CD4-positive, alpha-beta T cell treated with Interleukin-4 for 1 hour (primary cell): ENCODE measurements around the gene RPS27.
"Not testable (repeated sequence)": the region's sequence is repeated elsewhere in the genome, so short reads cannot be mapped to it uniquely, and the experiment has no call there.

ENCODE experiments used
- DNase-seq, 2 donors: peaks; one replicate each; pipeline ENCODE4 v3.0.0-alpha.2; 2020 to 2022

Gene RPS27

DNA sequence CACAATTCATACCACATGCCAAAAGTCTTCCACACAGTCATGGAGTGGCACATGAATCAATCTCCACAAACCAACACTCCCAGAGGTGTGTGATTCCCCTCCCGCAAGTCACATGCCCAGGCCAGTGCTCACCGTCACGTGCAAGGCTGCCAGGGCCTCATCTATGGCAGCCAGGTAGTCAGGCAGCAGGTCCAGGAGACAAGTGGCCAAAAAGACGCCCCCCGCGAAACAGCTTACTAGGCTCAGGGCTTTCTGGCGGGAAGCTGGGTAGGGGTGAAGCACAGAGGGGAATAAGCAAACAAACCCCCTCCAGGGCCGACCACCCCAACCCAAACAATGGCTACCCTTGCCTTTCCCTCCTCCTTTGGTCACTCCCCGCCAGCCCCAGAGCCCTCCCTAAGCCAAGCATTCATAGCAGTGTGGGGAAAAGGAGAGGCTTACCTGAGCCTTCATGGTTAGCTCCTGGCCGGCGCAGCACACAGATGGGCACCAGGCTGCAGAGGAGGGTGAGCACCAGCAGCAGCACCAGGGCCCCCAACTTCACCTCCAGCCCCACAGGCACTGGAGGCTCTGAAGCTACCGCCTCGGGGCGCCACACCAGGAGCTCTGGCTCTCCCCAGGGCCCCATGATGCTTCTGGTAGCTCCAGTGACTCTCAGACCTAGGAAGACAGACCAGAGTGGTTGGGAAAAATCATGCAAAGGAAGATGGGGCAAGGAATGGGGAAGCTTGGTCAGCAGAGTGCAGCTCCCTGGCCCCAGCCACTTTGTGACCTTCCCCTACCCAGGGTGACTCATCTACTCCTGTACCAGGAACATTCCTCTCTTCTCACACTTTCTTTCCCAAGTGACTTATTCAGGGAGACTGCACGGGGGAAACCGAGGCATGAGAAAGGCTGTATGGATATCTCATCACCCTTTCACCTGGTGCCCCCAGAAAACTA, 28.2 kb upstream of the RPS27 start:
- peak in 1 of 2 donors; percentile 41 for DNase-seq

DNA sequence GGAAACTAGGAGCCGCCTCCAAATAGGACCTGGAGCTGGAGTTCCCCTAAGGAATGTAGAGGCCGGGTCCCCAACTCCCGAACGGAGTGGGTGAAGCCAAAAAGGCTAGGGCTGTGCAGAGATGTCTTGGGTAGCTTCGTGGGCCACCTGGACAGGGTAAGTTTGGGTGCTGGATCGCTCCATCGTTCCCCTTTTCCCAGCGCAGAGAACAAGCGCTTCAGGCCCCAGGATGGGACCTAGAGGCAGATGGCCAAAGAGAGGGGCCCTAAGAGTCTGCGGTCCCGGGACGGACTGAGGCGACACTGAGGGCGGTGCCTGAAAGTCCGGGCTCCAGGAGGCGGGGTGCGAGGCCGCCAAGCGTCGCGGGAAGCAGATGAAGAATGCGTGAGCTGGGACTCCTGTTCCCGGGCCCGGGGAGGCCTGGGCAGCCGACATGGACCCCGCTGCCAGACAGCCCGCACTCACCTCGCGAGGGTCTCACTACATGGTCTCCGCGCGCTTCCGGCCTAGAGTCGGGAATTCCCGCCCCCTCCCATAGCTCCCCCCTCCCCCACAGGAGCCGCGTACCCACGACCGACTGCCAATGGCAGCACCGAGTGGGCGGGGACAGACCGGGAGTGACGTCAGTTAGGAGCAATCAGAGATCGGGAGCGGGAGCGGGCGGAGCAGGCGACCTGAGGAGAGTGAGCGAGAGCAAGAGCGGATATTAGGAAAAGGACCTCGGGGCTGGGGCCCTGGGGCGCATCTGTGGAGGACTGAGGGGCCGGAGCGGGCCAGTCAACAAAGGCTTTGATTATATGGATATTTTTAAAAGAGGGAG, 27.3 kb upstream of the RPS27 start, which contains the start of gene SLC39A1:
TSS of gene SLC39A1 (minus strand) at position 508 of the 820 bp plus-strand sequence. CDS start 822 bp downstream, outside the sequence.
- DNase-seq, result peak; percentile 92 to 94

- DNase-seq, result no peak
Observed at GRCh38 chr1:153963850-153964331, 26.7 kb upstream of the RPS27 start.

- peak; percentile 90 to 91 for DNase-seq
Observed at GRCh38 chr1:153967107-153967999, 23.2 kb upstream of the RPS27 start, which contains the start of gene CREB3L4. Gene CREB3L4, plus strand, starts transcription at chr1:153967902. Its CDS starts 624 bp downstream, at chr1:153968526.

DNA sequence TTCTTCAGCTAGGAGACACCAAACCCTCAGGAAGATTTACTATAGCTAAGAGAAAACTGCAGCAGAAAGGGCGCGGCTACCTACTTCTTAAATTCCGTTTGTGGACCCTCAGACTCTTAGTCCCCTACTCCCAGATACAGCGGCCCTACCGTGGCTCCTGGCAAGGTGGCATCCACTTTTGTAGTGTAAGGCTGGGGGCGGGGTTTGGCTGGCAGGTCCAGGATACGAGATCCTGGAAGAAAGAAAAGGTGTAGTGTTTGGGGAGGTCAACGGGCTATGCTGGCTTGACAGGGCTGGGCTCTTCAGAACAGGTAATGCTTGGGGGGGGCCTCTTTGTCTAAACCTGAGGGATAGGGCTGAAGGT, 22.6 kb upstream of the RPS27 start:
- no peak for DNase-seq

DNA sequence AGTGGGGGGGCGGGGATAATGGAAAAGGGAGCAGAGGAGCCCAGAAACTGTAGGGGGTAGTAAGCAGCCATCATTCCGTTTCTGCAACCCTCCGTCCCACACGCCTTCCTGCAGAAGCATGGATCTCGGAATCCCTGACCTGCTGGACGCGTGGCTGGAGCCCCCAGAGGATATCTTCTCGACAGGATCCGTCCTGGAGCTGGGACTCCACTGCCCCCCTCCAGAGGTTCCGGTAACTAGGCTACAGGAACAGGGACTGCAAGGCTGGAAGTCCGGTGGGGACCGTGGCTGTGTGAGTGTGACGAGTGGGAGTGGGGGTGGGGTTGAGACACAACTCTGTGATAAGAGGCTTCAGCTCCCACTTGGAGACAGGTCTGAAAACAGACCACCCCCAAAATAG, 22.2 kb upstream of the RPS27 start:
- no peak for DNase-seq

- DNase-seq, result no peak
Observed at GRCh38 chr1:153968972-153969371, 21.6 kb upstream of the RPS27 start.

DNA sequence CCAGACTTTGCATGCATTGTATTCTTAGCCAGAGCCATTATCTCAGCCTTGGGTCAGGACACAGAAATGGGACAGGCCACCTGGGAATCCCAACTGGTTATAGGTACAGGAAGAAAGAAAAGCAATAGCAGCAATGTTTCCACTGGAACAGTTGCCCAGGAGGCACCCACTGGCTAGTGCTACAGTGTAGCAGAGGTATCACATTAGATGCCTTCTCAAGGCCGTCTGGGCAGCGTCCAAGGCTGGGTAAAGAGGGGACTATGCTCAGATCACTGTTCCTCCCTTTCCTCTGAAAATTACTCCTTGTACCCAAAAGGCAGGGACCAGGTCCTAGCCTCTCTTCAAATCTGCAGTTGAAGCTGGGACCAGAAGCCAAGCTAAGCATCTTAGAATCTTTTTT, 20.2 kb upstream of the RPS27 start:
- no peak for DNase-seq

DNA sequence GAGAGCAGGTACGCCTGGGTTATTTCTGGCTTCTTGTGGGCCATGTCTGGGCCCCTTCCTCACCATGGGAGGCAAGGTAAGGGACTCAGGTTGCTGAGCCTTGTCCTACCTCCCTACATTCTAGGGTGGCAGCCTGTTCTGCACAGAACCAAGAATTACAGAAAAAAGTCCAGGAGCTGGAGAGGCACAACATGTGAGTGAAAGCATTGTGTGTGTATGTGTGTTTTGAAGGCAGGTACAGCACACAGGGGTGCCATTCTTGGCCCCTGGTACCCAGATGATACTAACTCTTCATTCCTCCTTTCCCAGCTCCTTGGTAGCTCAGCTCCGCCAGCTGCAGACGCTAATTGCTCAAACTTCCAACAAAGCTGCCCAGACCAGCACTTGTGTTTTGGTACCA, 17.5 kb upstream of the RPS27 start:
- no peak for DNase-seq

DNA sequence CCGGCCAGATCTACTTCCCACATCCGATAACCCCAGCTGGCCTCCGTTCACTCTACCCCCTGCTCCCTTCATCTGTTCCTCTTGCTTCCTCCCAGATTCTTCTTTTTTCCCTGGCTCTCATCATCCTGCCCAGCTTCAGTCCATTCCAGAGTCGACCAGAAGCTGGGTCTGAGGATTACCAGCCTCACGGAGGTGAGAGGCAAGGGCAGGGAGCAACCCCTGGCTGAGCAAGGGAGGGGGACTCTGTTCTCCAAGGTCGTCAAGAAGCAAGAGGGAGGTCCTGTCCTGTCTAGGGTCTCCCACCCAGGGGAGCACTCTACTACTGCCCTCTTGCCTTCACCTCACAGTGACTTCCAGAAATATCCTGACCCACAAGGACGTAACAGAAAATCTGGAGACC, 17.0 kb upstream of the RPS27 start:
- no peak for DNase-seq

GRCh38 chr1:153976819-153977249, 13.7 kb upstream of the RPS27 start:
- DNase-seq, result no peak

DNA sequence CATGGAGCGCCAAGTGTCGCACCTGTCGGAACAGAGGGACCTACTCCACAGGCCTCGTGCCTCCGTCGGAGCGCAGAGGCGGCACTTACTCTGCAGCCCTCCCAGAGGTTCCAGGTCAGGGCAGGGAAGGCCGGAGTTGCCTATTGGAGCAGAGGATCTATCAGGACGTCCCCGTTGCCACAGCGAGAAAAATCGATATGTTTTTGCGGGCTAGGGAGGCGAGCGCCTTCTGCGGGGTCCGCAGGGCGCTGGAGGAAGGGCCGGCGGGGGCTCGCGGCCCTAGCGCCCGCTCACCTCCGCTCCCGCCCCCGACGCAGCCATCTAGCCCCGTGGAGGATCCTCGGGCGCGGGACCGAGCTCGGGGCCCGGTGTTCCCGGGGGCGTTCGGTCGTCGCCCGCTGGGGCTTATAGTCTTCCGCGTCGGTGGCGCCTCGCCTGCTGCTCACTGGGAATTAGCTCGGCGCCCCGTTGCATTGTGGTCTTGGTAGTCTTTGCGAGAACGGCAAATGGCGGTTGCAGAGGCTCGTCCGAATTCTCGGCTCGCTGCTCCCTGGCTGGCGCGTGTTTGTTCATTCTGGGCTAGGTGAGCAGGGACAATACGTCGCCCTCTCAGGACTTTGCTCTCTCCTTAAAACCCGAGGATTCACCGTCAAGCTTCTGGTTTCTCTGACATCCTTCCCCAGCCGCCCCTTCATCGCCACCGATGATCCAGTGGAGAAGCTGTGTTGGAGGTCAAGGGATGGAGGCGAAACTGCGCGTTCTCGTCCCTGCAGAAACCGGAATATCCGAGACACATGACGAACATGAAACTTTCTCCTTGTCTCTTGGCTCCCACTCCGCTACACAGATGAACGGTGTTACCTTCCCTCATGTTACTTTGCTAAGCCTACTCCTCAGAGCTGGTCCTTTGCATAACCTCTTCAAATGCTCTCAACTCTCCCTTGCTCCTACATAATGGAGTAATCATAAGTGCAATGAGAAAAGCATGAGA, 13.0 kb upstream of the RPS27 start, which contains the start of gene JTB:
TSS of gene JTB (minus strand) at position 425 of the 991 bp plus-strand sequence. CDS start at position 3, 422 bp downstream.
- DNase-seq, result peak; percentile 84 to 85

- no peak for DNase-seq
Observed at GRCh38 chr1:153978274-153978909, 12.2 kb upstream of the RPS27 start.

- DNase-seq, result not testable (repeated sequence)
Observed at GRCh38 chr1:153979091-153979490, 11.5 kb upstream of the RPS27 start.

DNA sequence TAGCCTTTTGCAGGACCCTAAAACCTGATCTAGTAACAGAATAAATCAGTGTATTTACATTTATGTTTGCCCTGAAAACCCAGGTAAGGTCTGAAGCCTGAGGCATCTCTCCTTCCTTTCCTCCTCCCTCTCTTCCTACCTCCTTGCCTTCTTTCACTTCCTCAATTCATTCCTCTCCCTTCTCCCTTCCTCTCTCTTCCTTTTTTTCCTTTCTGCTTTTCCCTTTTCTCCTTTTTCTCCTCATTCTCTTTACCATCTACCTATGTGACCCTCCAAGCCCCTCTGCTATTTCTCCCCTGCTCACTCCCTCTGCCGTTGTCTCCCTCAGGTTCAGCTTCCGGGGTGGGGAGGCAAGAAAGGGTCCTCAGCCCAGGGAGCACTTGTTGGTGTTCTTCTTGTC, 8.8 kb upstream of the RPS27 start:
- DNase-seq, result not testable (repeated sequence)

DNA sequence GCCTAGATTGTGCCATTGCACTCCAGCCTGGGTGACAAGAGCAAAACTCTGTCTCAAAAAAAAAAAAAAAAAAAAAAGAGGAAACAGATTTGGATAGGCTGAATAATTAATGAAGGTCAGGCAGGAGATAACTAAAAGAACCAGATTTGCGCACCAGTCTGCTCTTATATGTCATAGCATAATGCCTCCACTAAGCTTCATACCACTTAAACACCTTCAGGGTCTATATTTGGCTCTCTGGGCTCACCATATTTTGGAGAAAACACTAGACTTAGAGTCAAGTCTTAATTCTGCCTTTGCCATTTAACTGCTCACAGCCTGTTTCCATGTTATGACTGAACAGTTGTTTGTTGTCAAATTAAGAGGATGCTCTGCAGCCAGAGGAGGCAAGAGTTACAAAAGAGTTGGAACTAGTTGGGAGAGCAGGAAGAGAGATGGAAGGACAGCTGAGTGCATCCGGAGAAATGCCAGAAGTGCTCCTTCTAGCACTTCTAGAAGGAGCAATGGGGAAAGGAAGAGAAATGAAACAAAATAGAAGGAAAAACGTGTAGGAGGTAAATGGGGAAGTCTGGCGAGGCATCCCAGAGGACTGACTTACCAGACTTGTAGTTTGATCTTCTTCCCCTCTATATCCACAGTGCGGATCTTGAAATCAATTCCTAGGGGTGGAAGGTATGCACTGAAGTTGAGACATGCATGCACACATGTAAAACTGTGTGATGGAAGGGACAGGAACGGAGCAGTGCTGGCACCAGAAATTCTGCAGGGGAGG, 6.3 kb upstream of the RPS27 start:
- DNase-seq, result no peak

GRCh38 chr1:153985341-153985912, 5.1 kb upstream of the RPS27 start:
- peak in 1 of 2 donors; percentile 53 for DNase-seq

DNA sequence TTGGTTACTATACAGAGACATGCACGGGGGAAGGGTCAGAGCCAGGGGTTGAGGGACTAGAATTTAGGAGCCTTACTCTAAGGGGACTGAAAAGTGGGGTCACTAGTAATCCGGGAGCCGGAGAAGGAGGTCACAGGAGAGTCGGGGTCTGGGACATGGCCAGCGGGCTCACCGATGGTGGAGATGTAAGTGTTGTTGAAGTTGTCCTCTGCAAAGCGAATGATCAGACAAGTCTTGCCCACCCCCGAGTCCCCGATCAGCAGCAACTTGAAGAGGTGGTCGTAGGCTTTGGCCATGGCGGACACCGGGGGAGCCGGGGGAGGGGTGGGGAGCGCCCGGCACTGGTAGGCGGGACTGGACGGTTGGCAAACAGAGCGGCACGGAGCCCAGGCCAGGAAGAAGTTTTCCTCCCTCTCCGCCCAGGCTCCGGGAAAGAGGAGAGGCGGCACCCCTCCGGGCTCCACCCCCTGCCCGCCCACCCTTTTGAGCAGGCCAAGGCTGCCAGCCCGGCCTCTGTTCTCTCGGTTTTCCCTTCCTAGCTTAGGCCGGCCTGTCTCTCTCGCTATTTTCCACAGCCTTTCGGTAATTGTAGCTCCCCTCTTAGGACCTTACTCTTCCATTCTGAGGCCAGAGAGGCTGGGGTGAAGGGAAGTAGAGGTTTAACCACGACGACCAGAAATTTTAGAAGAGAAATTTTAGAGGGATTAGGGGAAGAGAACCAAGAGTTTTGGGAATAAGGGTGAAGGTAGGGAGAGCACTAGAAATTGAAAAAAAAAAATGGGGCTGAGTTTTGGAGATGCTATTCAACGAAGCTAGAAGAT, 4.4 kb upstream of the RPS27 start, which contains the start of gene RAB13:
TSS of gene RAB13 (minus strand) at position 399 of the 821 bp plus-strand sequence. CDS start at position 296, 103 bp downstream.
- DNase-seq, result no peak
